Epithelial cell of esophagus (primary cell): ENCODE measurements around the gene FKBP1B.
"Not testable (repeated sequence)": the region's sequence is repeated elsewhere in the genome, so short reads cannot be mapped to it uniquely, and the experiment has no call there.

ENCODE experiments used
- DNase-seq: peaks from one replicate; pipeline ENCODE4 v3.0.0; 2010; ENCODE audit warnings: low read depth
- H3K4me3 ChIP-seq: 2 replicates; pipeline ENCODE4 v1.5.1; 2011; ENCODE audit warnings: mild to moderate bottlenecking, low read length, control low read depth
- CTCF ChIP-seq: IDR thresholded peaks from 2 replicates; pipeline ENCODE4 v1.5.1; 2011; ENCODE audit warnings: low read depth, mild to moderate bottlenecking, low read length, control low read depth, inconsistent platforms; ENCODE audit not compliant: insufficient read depth; ENCODE audit errors: missing control alignments

Gene FKBP1B

DNA sequence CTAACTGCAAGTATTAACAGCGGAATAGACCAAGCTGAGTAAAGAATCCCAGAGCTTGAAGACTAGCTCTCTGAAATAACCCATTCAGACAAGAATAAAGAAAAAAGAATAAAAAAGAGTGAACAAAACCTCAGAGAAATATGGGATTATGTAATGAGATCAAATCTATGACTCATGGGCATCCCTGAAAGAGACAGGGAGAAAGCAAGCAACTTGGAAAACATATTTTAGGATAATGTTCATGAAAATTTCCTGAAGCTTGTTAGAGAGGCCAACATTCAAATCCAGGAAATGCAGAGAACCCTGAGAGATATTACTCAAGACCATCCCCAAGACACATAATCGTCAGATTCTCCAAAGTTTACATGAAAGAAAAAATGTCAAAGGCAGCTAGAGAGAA, 56.3 kb downstream of the FKBP1B start:
- peak; percentile 40 for DNase-seq
- no peak for TF ChIP-seq CTCF
- no peak overlapping the region for H3K4me3 ChIP-seq

DNA sequence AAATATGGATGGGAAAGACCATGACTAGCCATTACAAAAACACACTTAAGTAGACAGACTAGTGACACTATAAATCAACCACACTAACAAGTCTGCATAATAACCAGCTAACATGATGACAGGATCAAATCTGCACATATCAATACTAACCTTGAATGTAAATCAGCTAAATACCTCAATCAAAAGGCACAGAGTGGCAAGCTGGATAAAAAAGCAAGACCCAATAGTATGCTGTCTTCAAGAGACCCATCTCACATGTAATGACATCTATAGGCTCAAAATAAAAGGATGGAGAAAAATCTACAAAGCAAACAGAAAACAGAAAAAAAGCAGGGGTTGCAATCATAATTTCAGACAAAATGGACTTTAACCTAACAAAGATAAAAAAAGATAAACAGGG, 57.2 kb downstream of the FKBP1B start:
- no peak overlapping the region for H3K4me3 ChIP-seq
- TF ChIP-seq CTCF, result no peak
- no peak for DNase-seq

DNA sequence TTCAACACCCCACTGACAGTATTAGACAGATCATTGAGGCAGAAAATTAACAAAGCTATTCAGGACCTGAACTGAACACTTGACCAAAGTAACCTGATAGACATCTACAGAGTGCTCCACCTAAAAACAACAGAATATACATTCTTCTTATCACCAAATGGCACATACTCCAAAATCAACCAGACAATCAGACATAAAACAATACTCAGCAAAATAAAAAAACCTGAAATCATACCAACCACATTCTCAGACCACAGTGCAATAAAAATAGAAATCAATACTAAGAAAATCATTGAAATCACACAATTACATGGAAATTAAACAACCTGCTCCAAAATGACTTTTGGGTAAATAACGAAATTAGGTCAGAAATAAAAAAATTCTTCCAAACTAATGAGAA, 57.8 kb downstream of the FKBP1B start:
- no peak for TF ChIP-seq CTCF
- no peak for DNase-seq
- H3K4me3 ChIP-seq, result no peak overlapping the region

DNA sequence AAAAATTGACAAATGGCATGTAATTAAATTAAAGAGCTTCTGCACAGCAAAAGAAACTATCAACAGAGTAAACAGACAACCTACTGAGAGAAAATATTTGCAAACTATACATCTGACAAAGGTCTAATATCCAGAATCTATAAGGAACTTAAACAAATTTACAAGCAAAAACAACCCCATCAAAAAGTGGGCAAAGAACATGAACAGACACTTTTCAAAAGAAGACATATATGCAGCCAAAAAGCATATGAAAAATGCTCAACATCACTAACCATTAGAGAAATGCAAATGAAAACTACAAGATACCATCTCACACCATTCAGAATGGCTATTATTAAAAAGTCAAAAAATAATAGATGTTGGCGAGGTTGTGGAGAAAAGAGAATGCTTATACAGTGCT, 59.9 kb downstream of the FKBP1B start:
- not testable (repeated sequence) for DNase-seq, H3K4me3 ChIP-seq

DNA sequence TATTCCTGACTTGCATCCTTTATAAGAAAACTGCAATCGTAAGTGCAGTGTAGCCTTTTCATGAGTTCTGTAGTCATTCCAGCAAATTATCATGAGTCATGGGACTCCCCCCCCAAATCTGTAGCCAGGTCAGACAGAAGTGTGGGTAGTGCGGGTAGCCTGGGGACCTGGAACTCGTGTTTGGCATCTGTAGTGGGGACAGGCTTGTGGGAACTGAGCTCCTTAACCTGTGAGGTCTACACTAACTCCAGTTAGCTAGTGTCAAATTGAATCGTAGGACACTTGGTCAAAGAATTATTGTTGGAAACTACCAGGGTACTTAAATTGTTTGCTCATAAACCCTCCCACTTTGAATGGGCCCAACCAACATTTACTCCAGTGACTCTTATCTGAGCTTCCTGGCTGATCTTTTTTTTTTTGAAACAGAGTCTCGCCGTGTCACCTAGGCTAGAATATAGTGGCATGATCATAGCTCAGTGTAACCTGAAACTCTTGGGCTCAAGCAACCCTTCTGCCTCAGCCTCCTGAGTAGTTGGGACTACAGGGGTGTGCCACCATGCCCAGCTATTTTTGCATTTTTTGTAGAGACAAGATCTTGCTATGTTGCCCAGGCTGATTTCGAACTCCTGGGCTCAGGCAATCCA, 61.2 kb downstream of the FKBP1B start:
- TF ChIP-seq CTCF, result no peak
- no peak overlapping the region for H3K4me3 ChIP-seq
- peak; percentile 15 for DNase-seq

- TF ChIP-seq CTCF, result no peak
- H3K4me3 ChIP-seq, result no peak overlapping the region
- DNase-seq, result peak; percentile 82
Measured at GRCh38 chr2:24111407-24111901, 61.9 kb downstream of the FKBP1B start.
